ENCODE measurements around the gene DBR1.

- TF ChIP-seq CTCF (IDR thresholded peaks at IDR 0.05 in 4 of 5, conservative IDR thresholded peaks at IDR 0.05 in 1 of 5) (no peak), POLR2A (IDR thresholded peaks at IDR 0.05) (no peak)
These were observed 12.1 kb upstream of the DBR1 start for GRCh38 chr3:138186803-138187295.
